ENCODE data around the gene CCDC187. TPM values are rescaled to one million over a fixed set of nuclear protein-coding genes. Genes with fewer than 3 reads are reported as not detected.

The CCDC187 gene
- total RNA-seq, 1 experiment from 2014 or later, result 2.7 TPM

GRCh38 chr9:136343121-136343883 is 39.4 kb upstream of the CCDC187 start:
- Histone ChIP-seq H3F3A (ENCODE audit: insufficient read depth, low read depth) (peaks cover 5% of the 10 kb centered on the region; the same call in 1 of the 2 replicates), H4K20me1 (ENCODE audit: insufficient read depth) (no peaks in the 10 kb centered on the region), H3K27ac (no peak overlapping the region), H3K79me2 (ENCODE audit: low read depth) (no peaks in the 10 kb centered on the region), H3K9me2 (ENCODE audit: insufficient read depth) (no peaks in the 10 kb centered on the region), H3K36me3 (ENCODE audit: low read depth) (no peaks in the 10 kb centered on the region), H3K27me3 (ENCODE audit: insufficient read depth, low read depth) (no peaks in the 10 kb centered on the region), H3K9me3 (ENCODE audit: insufficient read depth, low read depth) (no peaks in the 10 kb centered on the region), H3K4me2 (peak overlapping the region; percentile 54), H3K4me3 (no peak overlapping the region), H3K4me1 (replicated peaks; ENCODE audit: insufficient read depth) (peaks cover 7% of the 10 kb centered on the region; the same call in 1 of the 2 replicates), H2AFZ (no peak overlapping the region)
- TF ChIP-seq EZH2 (IDR thresholded peaks at IDR 0.05; ENCODE audit: low read depth) (no peak), CTCF (conservative IDR thresholded peaks at IDR 0.05) (no peak)
- CTCF ChIA-PET, result no interaction called here
- intact Hi-C loops (cut with micrococcal nuclease; ENCODE audit: unreplicated experiment), result loop anchor here (10.0 kb wide), 1 partner anchor 141 kb away; the partner anchor contains the start of gene SEC16A
- no peak for DNase-seq
- no TSS peak for BruUV-seq (replicated peaks)
- POLR2A ChIA-PET (ENCODE audit: unreplicated experiment), result no interaction called here

- no peaks in the 10 kb centered on the region for H3K27me3 ChIP-seq (ENCODE audit: insufficient read depth, low read depth)
- no peak for TF ChIP-seq EZH2 (IDR thresholded peaks at IDR 0.05; ENCODE audit: low read depth)
- no peak for TF ChIP-seq CTCF (conservative IDR thresholded peaks at IDR 0.05)
- ChIA-PET POLR2A (ENCODE audit: unreplicated experiment) (no interaction called here), CTCF (no interaction called here)
- H3K4me3 ChIP-seq, result no peak overlapping the region
- intact Hi-C loops (cut with micrococcal nuclease; ENCODE audit: unreplicated experiment), result loop anchor here (10.0 kb wide), 1 partner anchor 142 kb away; the partner anchor contains the start of gene SEC16A
- H3K9me3 ChIP-seq (ENCODE audit: insufficient read depth, low read depth), result no peaks in the 10 kb centered on the region
- no peak overlapping the region for H2AFZ ChIP-seq
- H4K20me1 ChIP-seq (ENCODE audit: insufficient read depth), result no peaks in the 10 kb centered on the region
- no peak overlapping the region for H3K27ac ChIP-seq
- H3K4me2 ChIP-seq, result peak overlapping the region; percentile 54
- H3K36me3 ChIP-seq (ENCODE audit: low read depth), result no peaks in the 10 kb centered on the region
- BruUV-seq (replicated peaks), result no TSS peak
- peaks cover 5% of the 10 kb centered on the region; the same call in 1 of the 2 replicates for H3F3A ChIP-seq (ENCODE audit: insufficient read depth, low read depth)
- peaks cover 7% of the 10 kb centered on the region; the same call in 1 of the 2 replicates for H3K4me1 ChIP-seq (replicated peaks; ENCODE audit: insufficient read depth)
- DNase-seq, result peak; percentile 51 to 92
- H3K79me2 ChIP-seq (ENCODE audit: low read depth), result no peaks in the 10 kb centered on the region
- no peaks in the 10 kb centered on the region for H3K9me2 ChIP-seq (ENCODE audit: insufficient read depth)
These were observed 38.6 kb upstream of the CCDC187 start for GRCh38 chr9:136342181-136343120.

GRCh38 chr9:136341769-136342168 is 37.9 kb upstream of the CCDC187 start:
- H3K9me2 ChIP-seq (ENCODE audit: insufficient read depth), result no peaks in the 10 kb centered on the region
- TF ChIP-seq CTCF (conservative IDR thresholded peaks at IDR 0.05) (no peak), EZH2 (IDR thresholded peaks at IDR 0.05; ENCODE audit: low read depth) (no peak)
- intact Hi-C loops (cut with micrococcal nuclease; ENCODE audit: unreplicated experiment), result loop anchor here (10.0 kb wide), 1 partner anchor 143 kb away; the partner anchor contains the start of gene SEC16A
- peaks cover 7% of the 10 kb centered on the region; the same call in 1 of the 2 replicates for H3K4me1 ChIP-seq (replicated peaks; ENCODE audit: insufficient read depth)
- H3K27ac ChIP-seq, result no peak overlapping the region
- BruUV-seq (replicated peaks), result no TSS peak
- no peak overlapping the region for H3K4me3 ChIP-seq
- no peaks in the 10 kb centered on the region for H3K79me2 ChIP-seq (ENCODE audit: low read depth)
- H4K20me1 ChIP-seq (ENCODE audit: insufficient read depth), result no peaks in the 10 kb centered on the region
- no peak for DNase-seq
- H3K36me3 ChIP-seq (ENCODE audit: low read depth), result no peaks in the 10 kb centered on the region
- H3F3A ChIP-seq (ENCODE audit: insufficient read depth, low read depth), result peaks cover 5% of the 10 kb centered on the region; the same call in 1 of the 2 replicates
- no peak overlapping the region for H3K4me2 ChIP-seq
- H3K27me3 ChIP-seq (ENCODE audit: insufficient read depth, low read depth), result no peaks in the 10 kb centered on the region
- H2AFZ ChIP-seq, result no peak overlapping the region
- ChIA-PET POLR2A (ENCODE audit: unreplicated experiment) (no interaction called here), CTCF (no interaction called here)
- H3K9me3 ChIP-seq (ENCODE audit: insufficient read depth, low read depth), result no peaks in the 10 kb centered on the region
